ENCODE measurements around the gene EFS.
"Not testable (repeated sequence)": the region's sequence is repeated elsewhere in the genome, so short reads cannot be mapped to it uniquely, and the experiment has no call there.

The EFS gene

DNA sequence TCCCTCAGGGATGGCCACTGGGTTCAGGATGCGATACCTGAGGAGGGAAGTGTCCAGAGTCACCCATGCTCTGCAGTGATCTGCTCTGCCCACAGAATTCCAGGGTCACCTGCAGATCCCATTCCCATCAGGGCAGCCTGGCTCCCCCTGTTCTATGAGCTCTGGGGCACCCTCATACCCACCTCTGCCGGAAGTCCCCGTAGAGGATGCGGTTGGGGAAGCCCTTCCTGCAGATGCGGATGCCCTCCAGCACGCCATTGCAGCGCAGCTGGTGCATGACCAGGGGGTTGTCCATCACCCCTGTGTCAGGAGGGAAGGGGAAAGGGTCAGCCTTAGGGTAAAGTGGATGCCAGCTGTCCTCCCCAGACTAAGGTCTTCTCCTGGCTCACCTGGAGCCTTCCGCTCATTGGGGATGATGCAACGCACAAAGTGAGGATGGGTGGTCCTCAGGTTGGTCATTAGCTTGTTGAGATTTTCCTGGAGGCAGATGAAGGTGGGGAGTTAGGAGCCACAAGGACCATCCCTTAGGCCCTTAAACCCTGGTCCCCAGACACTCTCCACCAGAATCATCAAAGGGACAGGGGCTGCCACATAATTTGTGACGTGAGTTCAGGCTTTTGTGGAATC lies 31.9 kb upstream of the EFS start:
- Histone ChIP-seq H3K4me3 (ENCODE audit: low read depth in 1 of 2, low read length in 2 of 2) (no peak overlapping the region), H3K36me3 (ENCODE audit: control insufficient read depth in 1 of 2, insufficient read depth in 2 of 2, low read length in 2 of 2) (no peaks in the 10 kb centered on the region), H3K9me3 (ENCODE audit: control insufficient read depth in 1 of 2, low read length in 2 of 2) (no peaks in the 10 kb centered on the region), H3K27me3 (ENCODE audit: low read depth, low read length) (no peaks in the 10 kb centered on the region), H3K27ac (ENCODE audit: low read length) (no peak overlapping the region), H3K4me1 (ENCODE audit: control insufficient read depth in 1 of 2, insufficient read depth in 2 of 2, low read length in 2 of 2) (no peaks in the 10 kb centered on the region)

GRCh38 chr14:23396126-23396525 lies 31.2 kb upstream of the EFS start:
- H3K4me1 ChIP-seq (ENCODE audit: control insufficient read depth in 1 of 2, insufficient read depth in 2 of 2, low read length in 2 of 2), result no peaks in the 10 kb centered on the region
- no peaks in the 10 kb centered on the region for H3K9me3 ChIP-seq (ENCODE audit: control insufficient read depth in 1 of 2, low read length in 2 of 2)
- H3K27ac ChIP-seq (ENCODE audit: low read length), result no peak overlapping the region
- H3K36me3 ChIP-seq (ENCODE audit: control insufficient read depth in 1 of 2, insufficient read depth in 2 of 2, low read length in 2 of 2), result no peaks in the 10 kb centered on the region
- no peak overlapping the region for H3K4me3 ChIP-seq (ENCODE audit: low read depth in 1 of 2, low read length in 2 of 2)
- no peaks in the 10 kb centered on the region for H3K27me3 ChIP-seq (ENCODE audit: low read depth, low read length)

- Histone ChIP-seq H3K4me3 (ENCODE audit: low read depth in 1 of 2, low read length in 2 of 2) (no peak overlapping the region), H3K27ac (ENCODE audit: low read length) (no peak overlapping the region), H3K4me1 (ENCODE audit: control insufficient read depth in 1 of 2, insufficient read depth in 2 of 2, low read length in 2 of 2) (no peaks in the 10 kb centered on the region), H3K27me3 (ENCODE audit: low read depth, low read length) (no peaks in the 10 kb centered on the region), H3K36me3 (ENCODE audit: control insufficient read depth in 1 of 2, insufficient read depth in 2 of 2, low read length in 2 of 2) (no peaks in the 10 kb centered on the region), H3K9me3 (ENCODE audit: control insufficient read depth in 1 of 2, low read length in 2 of 2) (no peaks in the 10 kb centered on the region)
Measured at GRCh38 chr14:23392613-23393012, 27.6 kb upstream of the EFS start.

- H3K9me3 ChIP-seq (ENCODE audit: control insufficient read depth in 1 of 2, low read length in 2 of 2); H3K36me3 ChIP-seq (ENCODE audit: control insufficient read depth in 1 of 2, insufficient read depth in 2 of 2, low read length in 2 of 2); H3K4me3 ChIP-seq (ENCODE audit: low read depth in 1 of 2, low read length in 2 of 2); H3K27me3 ChIP-seq (ENCODE audit: low read depth, low read length); H3K4me1 ChIP-seq (ENCODE audit: control insufficient read depth in 1 of 2, insufficient read depth in 2 of 2, low read length in 2 of 2); H3K27ac ChIP-seq (ENCODE audit: low read length): not testable (repeated sequence)
Measured at GRCh38 chr14:23389871-23390270, 24.9 kb upstream of the EFS start.

GRCh38 chr14:23389396-23389795 lies 24.4 kb upstream of the EFS start:
- Histone ChIP-seq H3K9me3 (ENCODE audit: control insufficient read depth in 1 of 2, low read length in 2 of 2) (no peaks in the 10 kb centered on the region), H3K27me3 (ENCODE audit: low read depth, low read length) (no peaks in the 10 kb centered on the region), H3K27ac (ENCODE audit: low read length) (no peak overlapping the region), H3K4me1 (ENCODE audit: control insufficient read depth in 1 of 2, insufficient read depth in 2 of 2, low read length in 2 of 2) (no peaks in the 10 kb centered on the region), H3K36me3 (ENCODE audit: control insufficient read depth in 1 of 2, insufficient read depth in 2 of 2, low read length in 2 of 2) (no peaks in the 10 kb centered on the region), H3K4me3 (ENCODE audit: low read depth in 1 of 2, low read length in 2 of 2) (no peak overlapping the region)

DNA sequence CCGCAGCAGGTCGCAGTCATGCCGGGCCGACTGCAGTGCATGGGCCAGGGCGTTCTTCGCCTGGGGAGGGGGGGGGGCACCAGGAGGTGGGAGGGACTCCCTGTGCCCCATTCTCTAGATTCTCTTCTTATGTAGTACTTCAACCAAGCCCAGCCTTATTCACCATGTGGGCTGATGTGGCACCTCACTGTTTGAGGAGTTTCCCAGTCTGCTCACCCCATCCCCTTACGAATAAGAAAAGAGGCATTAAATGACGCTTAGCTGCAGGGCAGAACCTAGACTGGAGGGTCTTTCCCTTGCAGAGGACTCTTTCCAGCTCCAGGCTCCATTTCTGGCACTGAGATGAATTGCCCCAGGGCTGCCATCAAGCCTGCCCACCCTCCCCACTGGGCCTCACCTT lies 24.0 kb upstream of the EFS start:
- no peak overlapping the region for H3K4me3 ChIP-seq (ENCODE audit: low read depth in 1 of 2, low read length in 2 of 2)

DNA sequence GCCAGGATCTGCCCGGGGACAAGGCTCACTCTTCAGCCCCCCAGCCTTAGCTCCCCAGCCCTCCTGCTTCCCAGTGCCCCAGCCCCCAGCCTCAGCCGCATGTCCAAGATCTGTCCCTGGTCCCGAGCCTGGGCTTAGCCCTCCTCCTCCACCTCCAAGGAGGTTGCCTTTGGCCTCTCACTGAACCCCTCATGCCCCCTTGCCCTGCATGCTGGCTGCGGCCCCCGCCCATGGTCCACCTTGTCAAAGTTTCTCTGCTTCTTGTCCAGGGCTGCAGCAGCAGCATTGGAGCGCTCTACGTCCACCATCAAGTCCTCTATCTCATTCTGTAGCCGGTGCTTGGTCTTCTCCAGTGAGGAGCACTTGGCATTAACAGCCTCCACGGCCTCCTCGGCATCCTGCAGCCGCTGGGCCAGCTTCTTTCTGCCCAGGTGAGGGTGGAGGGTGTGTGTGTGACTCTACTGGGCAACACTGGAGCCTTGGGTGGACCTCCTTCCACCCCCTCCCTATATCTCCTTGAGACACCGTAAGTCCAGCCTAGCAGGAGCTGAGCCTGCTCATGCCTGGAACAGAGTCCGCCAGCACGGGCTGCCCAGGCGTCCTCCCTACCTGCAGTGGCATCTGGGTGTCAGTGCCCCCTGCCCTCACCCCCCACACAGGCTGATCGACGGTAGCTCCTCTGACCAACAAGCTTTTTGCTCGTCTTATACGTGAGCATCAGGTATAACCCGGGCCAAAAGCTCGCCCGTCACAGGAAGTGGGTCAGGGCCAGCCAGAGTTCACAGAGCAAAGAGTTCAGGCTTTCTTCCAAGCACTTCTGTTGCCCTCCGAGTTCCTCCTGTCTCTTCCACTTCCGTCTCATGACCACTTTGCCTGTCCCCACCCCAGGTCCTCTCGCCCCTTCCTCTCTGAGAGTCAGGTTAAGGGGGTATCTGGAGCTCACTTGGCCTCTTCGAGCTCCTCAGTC lies 23.2 kb upstream of the EFS start:
- H3K4me1 ChIP-seq (ENCODE audit: control insufficient read depth in 1 of 2, insufficient read depth in 2 of 2, low read length in 2 of 2), result no peaks in the 10 kb centered on the region
- no peak overlapping the region for H3K4me3 ChIP-seq (ENCODE audit: low read depth in 1 of 2, low read length in 2 of 2)
- no peaks in the 10 kb centered on the region for H3K27me3 ChIP-seq (ENCODE audit: low read depth, low read length)
- H3K36me3 ChIP-seq (ENCODE audit: control insufficient read depth in 1 of 2, insufficient read depth in 2 of 2, low read length in 2 of 2), result no peaks in the 10 kb centered on the region
- H3K27ac ChIP-seq (ENCODE audit: low read length), result no peak overlapping the region
- H3K9me3 ChIP-seq (ENCODE audit: control insufficient read depth in 1 of 2, low read length in 2 of 2), result no peaks in the 10 kb centered on the region

More for the DNA sequence above, 24.0 kb upstream of the EFS start:
- Histone ChIP-seq H3K9me3 (ENCODE audit: control insufficient read depth in 1 of 2, low read length in 2 of 2) (no peaks in the 10 kb centered on the region), H3K27ac (ENCODE audit: low read length) (no peak overlapping the region), H3K27me3 (ENCODE audit: low read depth, low read length) (no peaks in the 10 kb centered on the region), H3K4me1 (ENCODE audit: control insufficient read depth in 1 of 2, insufficient read depth in 2 of 2, low read length in 2 of 2) (no peaks in the 10 kb centered on the region), H3K36me3 (ENCODE audit: control insufficient read depth in 1 of 2, insufficient read depth in 2 of 2, low read length in 2 of 2) (no peaks in the 10 kb centered on the region)

DNA sequence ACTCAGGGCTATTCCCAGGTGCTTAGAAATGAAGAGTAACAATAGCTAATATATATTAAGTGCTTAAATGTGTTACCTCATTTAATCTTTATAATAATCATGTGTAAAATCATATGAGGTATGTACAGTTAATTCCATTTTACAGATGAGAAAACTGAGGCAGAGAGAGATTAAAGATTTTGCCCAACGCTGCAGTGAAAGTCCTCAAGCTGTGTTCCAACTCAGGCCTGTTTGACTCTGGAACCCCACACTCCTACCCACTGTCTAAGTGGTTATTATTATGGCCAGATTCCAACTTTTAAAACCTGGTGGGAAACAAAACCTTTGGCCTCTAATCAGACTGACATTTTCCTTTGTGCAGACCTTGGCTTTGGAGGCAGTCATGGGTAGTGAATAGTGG lies 22.0 kb upstream of the EFS start:
- H3K36me3 ChIP-seq (ENCODE audit: control insufficient read depth in 1 of 2, insufficient read depth in 2 of 2, low read length in 2 of 2), result no peaks in the 10 kb centered on the region
- no peaks in the 10 kb centered on the region for H3K4me1 ChIP-seq (ENCODE audit: control insufficient read depth in 1 of 2, insufficient read depth in 2 of 2, low read length in 2 of 2)
- no peaks in the 10 kb centered on the region for H3K27me3 ChIP-seq (ENCODE audit: low read depth, low read length)
- no peaks in the 10 kb centered on the region for H3K9me3 ChIP-seq (ENCODE audit: control insufficient read depth in 1 of 2, low read length in 2 of 2)
- H3K27ac ChIP-seq (ENCODE audit: low read length), result no peak overlapping the region
- H3K4me3 ChIP-seq (ENCODE audit: low read depth in 1 of 2, low read length in 2 of 2), result no peak overlapping the region

- not testable (repeated sequence) for H3K4me1 ChIP-seq (ENCODE audit: control insufficient read depth in 1 of 2, insufficient read depth in 2 of 2, low read length in 2 of 2); H3K4me3 ChIP-seq (ENCODE audit: low read depth in 1 of 2, low read length in 2 of 2); H3K36me3 ChIP-seq (ENCODE audit: control insufficient read depth in 1 of 2, insufficient read depth in 2 of 2, low read length in 2 of 2); H3K27ac ChIP-seq (ENCODE audit: low read length); H3K9me3 ChIP-seq (ENCODE audit: control insufficient read depth in 1 of 2, low read length in 2 of 2); H3K27me3 ChIP-seq (ENCODE audit: low read depth, low read length)
Measured at GRCh38 chr14:23386266-23386657, 21.3 kb upstream of the EFS start.

DNA sequence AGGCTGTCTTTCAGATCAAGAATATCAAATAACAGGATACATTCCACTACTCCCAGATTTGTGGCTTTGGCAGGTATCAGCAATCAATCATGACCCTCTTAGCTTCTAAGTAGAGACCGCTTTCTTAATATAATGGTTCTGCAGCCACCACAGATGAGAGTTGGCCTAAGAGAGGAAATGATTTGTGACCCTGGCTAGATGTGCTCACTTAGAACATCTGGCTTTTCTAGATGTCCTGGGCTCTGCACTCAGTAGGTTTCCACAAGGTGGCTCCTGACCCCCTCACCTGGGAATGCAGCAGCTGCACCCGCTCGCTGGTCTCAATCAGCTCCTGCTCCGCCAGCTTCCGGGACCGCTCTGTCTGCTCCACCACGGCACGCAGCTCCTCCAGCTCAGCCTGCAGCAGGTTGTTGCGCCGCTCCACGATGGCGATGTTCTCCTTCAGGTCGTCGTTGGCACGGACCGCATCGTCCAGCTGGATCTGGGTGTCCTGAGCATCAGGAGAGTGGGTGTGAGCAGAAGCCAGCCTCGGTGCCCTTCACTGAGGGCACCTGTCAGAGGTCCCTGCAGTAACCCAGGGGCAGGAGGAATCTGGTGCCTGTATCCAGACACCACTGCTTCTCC lies 20.8 kb upstream of the EFS start:
- Histone ChIP-seq H3K4me1 (ENCODE audit: control insufficient read depth in 1 of 2, insufficient read depth in 2 of 2, low read length in 2 of 2) (no peaks in the 10 kb centered on the region), H3K9me3 (ENCODE audit: control insufficient read depth in 1 of 2, low read length in 2 of 2) (no peaks in the 10 kb centered on the region), H3K4me3 (ENCODE audit: low read depth in 1 of 2, low read length in 2 of 2) (no peak overlapping the region), H3K27ac (ENCODE audit: low read length) (no peak overlapping the region), H3K36me3 (ENCODE audit: control insufficient read depth in 1 of 2, insufficient read depth in 2 of 2, low read length in 2 of 2) (no peaks in the 10 kb centered on the region), H3K27me3 (ENCODE audit: low read depth, low read length) (no peaks in the 10 kb centered on the region)

DNA sequence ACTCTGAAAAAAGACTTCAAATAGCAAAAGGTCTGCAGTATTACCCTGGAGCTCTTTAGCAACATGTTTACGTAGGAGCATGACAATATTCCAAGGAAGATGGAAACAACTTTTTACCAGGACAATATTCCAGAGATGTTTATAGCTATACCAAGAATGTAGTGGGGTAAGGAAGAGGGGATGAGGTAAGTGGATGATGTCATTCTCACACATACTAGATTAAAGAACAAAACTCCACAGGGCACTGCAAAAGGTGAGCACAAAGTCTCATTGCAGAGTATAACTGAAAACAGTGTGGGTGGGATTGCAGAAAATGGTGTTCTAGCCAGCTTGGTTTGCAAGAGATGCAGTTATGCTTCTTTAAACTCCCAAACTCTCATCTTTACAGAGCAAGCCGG lies 20.3 kb upstream of the EFS start:
- Histone ChIP-seq H3K4me3 (ENCODE audit: low read depth in 1 of 2, low read length in 2 of 2) (no peak overlapping the region), H3K36me3 (ENCODE audit: control insufficient read depth in 1 of 2, insufficient read depth in 2 of 2, low read length in 2 of 2) (no peaks in the 10 kb centered on the region), H3K27me3 (ENCODE audit: low read depth, low read length) (no peaks in the 10 kb centered on the region), H3K9me3 (ENCODE audit: control insufficient read depth in 1 of 2, low read length in 2 of 2) (no peaks in the 10 kb centered on the region), H3K4me1 (ENCODE audit: control insufficient read depth in 1 of 2, insufficient read depth in 2 of 2, low read length in 2 of 2) (peaks cover 0 to 1% of the 10 kb centered on the region in 2 donors), H3K27ac (ENCODE audit: low read length) (no peak overlapping the region)

Data from muscle layer of duodenum (tissue), 2 donors.